ENCODE measurements around the gene NALCN.

DNA sequence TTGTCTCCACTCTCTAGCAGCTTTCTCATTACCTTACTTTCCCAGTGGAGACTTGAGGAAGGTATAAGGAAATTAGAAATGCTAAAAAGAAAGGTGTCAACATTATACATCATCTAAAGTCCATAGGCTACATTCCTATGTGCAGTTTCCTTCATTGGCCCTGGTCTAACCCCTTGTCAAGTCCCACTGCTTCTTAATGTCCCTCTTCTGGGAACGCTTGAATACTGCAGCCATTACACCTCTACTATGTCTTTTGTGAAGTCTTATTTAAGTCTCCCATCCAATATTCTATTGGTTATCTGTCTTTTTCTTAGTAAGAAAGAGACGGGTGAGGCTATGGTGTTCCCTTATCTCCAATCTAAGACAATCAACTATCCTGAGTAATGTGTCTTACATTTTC, 409.1 kb downstream of the NALCN start:
- TF ChIP-seq, protein P1, sequence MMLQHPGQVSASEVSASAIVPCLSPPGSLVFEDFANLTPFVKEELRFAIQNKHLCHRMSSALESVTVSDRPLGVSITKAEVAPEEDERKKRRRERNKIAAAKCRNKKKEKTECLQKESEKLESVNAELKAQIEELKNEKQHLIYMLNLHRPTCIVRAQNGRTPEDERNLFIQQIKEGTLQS (IDR thresholded peaks at IDR 0.05), result no peak
- TF ChIP-seq, protein P2, sequence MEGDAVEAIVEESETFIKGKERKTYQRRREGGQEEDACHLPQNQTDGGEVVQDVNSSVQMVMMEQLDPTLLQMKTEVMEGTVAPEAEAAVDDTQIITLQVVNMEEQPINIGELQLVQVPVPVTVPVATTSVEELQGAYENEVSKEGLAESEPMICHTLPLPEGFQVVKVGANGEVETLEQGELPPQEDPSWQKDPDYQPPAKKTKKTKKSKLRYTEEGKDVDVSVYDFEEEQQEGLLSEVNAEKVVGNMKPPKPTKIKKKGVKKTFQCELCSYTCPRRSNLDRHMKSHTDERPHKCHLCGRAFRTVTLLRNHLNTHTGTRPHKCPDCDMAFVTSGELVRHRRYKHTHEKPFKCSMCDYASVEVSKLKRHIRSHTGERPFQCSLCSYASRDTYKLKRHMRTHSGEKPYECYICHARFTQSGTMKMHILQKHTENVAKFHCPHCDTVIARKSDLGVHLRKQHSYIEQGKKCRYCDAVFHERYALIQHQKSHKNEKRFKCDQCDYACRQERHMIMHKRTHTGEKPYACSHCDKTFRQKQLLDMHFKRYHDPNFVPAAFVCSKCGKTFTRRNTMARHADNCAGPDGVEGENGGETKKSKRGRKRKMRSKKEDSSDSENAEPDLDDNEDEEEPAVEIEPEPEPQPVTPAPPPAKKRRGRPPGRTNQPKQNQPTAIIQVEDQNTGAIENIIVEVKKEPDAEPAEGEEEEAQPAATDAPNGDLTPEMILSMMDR (IDR thresholded peaks at IDR 0.05; ENCODE audit: low read depth, low read length, missing input control), result no peak
- TF ChIP-seq YY1 (IDR thresholded peaks at IDR 0.05) (no peak), TAF1 (conservative IDR thresholded peaks at IDR 0.05) (no peak), GABPA (IDR thresholded peaks at IDR 0.05 in 1 of 2, conservative IDR thresholded peaks at IDR 0.05 in 1 of 2) (no peak), JUND (IDR thresholded peaks at IDR 0.05) (no peak), RAD21 (IDR thresholded peaks at IDR 0.05) (no peak), EGR1 (IDR thresholded peaks at IDR 0.05; ENCODE audit: low read depth in 2 of 2) (no peak)
- TF ChIP-seq, protein P3, sequence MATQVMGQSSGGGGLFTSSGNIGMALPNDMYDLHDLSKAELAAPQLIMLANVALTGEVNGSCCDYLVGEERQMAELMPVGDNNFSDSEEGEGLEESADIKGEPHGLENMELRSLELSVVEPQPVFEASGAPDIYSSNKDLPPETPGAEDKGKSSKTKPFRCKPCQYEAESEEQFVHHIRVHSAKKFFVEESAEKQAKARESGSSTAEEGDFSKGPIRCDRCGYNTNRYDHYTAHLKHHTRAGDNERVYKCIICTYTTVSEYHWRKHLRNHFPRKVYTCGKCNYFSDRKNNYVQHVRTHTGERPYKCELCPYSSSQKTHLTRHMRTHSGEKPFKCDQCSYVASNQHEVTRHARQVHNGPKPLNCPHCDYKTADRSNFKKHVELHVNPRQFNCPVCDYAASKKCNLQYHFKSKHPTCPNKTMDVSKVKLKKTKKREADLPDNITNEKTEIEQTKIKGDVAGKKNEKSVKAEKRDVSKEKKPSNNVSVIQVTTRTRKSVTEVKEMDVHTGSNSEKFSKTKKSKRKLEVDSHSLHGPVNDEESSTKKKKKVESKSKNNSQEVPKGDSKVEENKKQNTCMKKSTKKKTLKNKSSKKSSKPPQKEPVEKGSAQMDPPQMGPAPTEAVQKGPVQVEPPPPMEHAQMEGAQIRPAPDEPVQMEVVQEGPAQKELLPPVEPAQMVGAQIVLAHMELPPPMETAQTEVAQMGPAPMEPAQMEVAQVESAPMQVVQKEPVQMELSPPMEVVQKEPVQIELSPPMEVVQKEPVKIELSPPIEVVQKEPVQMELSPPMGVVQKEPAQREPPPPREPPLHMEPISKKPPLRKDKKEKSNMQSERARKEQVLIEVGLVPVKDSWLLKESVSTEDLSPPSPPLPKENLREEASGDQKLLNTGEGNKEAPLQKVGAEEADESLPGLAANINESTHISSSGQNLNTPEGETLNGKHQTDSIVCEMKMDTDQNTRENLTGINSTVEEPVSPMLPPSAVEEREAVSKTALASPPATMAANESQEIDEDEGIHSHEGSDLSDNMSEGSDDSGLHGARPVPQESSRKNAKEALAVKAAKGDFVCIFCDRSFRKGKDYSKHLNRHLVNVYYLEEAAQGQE (IDR thresholded peaks at IDR 0.05), result no peak
- TF ChIP-seq, protein P4, sequence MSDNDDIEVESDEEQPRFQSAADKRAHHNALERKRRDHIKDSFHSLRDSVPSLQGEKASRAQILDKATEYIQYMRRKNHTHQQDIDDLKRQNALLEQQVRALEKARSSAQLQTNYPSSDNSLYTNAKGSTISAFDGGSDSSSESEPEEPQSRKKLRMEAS (IDR thresholded peaks at IDR 0.05), result no peak

Measured in liver (tissue), 3 donors.